Esophagus muscularis mucosa (tissue), 4 donors: ENCODE data around the gene RCN2. TPM values are rescaled to one million over a fixed set of nuclear protein-coding genes. Genes with fewer than 3 reads are reported as not detected.
A peak's percentile ranks its signal among the peaks of the same experiment; 100 is the strongest.
"Not testable (repeated sequence)": the region's sequence is repeated elsewhere in the genome, so short reads cannot be mapped to it uniquely, and the experiment has no call there.

Experiments
- DNase-seq: peaks from one replicate; pipeline ENCODE4 v3.0.0-alpha.2; 2017; ENCODE audit errors: extremely low spot score
- H3K27ac ChIP-seq, 4 donors: fragments of 200-600 bp; sonication (generic); replicated peaks in 1 of 4; 1 replicate in 3 of 4; 2 replicates in 1 of 4; pipeline ENCODE4 v1.5.1; 2016 to 2019; ENCODE audit warnings: mild to moderate bottlenecking in 1 of 4
- H3K27me3 ChIP-seq, 4 donors: fragments of 200-600 bp; sonication (generic); one replicate each; pipeline versions ENCODE4 v1.5.1 to v1.6.0; 2016 to 2019
- H3K36me3 ChIP-seq, 4 donors: fragments of 200-600 bp; sonication (generic); one replicate each; pipeline ENCODE4 v1.5.1; 2016 to 2019
- H3K4me1 ChIP-seq, 4 donors: fragments of 200-600 bp; sonication (generic); one replicate each; pipeline ENCODE4 v1.5.1; 2016 to 2019
- H3K4me3 ChIP-seq, 4 donors: fragments of 200-600 bp; sonication (generic); 1 replicate in 2 of 4; 2 replicates in 2 of 4; pipeline ENCODE4 v1.5.1; 2016 to 2019; ENCODE audit warnings: mild to moderate bottlenecking in 4 of 4, moderate library complexity in 1 of 4
- H3K9me3 ChIP-seq, 4 donors: fragments of 200-600 bp; sonication (generic); 1 replicate in 3 of 4; 2 replicates in 1 of 4; pipeline ENCODE4 v1.5.1; 2016 to 2019
- EP300 ChIP-seq: sonication (generic); formaldehyde crosslinking; IDR thresholded peaks from one replicate; pipeline ENCODE4 v1.6.1; 2017; ENCODE audit warnings: antibody characterized with exemption
- POLR2A ChIP-seq: fragments of 450-650 bp; IDR thresholded peaks from one replicate; pipeline ENCODE4 v1.6.1; 2017; ENCODE audit warnings: antibody characterized with exemption, moderate library complexity, mild to moderate bottlenecking, low read depth
- POLR2AphosphoS5 ChIP-seq, 2 donors: sonication (generic); formaldehyde crosslinking; IDR thresholded peaks; one replicate each; pipeline ENCODE4 v1.6.1; 2017; ENCODE audit warnings: antibody characterized with exemption in 2 of 2
- WGBS: methylation state at CpG from one replicate; pipeline ENCODE4 v1.1.5; 2018; 5-methylcytosine and 5-hydroxymethylcytosine counted together
- intact Hi-C: fragments of 100-400 bp; cut with DNase I; formaldehyde crosslinking; loops from one replicate; pipeline ENCODE4 v1.15.1; 2023
- total RNA-seq, 4 donors: library from RNA; depleted of rRNA; stranded (reverse); fragments of >200 nt; gene quantifications; one replicate each; pipeline versions ENCODE4 v1.1.0 to v1.2.1, GENCODE V29; 2016
- TF ChIP-seq, protein P1 (sequence below), 3 experiments: fragments of 200-600 bp in 2 of 3; fragments of 450-650 bp in 1 of 3; sonication (generic) in 2 of 3; IDR thresholded peaks; one replicate each; pipeline ENCODE4 v1.5.1; 2017 to 2019; ENCODE audit warnings: antibody characterized with exemption in 3 of 3, mild to moderate bottlenecking in 2 of 3, moderate library complexity in 1 of 3

Gene RCN2, protein sequence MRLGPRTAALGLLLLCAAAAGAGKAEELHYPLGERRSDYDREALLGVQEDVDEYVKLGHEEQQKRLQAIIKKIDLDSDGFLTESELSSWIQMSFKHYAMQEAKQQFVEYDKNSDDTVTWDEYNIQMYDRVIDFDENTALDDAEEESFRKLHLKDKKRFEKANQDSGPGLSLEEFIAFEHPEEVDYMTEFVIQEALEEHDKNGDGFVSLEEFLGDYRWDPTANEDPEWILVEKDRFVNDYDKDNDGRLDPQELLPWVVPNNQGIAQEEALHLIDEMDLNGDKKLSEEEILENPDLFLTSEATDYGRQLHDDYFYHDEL
- 10 to 100 TPM; 35.6 to 55.6 (median 43.0) TPM for total RNA-seq

DNA sequence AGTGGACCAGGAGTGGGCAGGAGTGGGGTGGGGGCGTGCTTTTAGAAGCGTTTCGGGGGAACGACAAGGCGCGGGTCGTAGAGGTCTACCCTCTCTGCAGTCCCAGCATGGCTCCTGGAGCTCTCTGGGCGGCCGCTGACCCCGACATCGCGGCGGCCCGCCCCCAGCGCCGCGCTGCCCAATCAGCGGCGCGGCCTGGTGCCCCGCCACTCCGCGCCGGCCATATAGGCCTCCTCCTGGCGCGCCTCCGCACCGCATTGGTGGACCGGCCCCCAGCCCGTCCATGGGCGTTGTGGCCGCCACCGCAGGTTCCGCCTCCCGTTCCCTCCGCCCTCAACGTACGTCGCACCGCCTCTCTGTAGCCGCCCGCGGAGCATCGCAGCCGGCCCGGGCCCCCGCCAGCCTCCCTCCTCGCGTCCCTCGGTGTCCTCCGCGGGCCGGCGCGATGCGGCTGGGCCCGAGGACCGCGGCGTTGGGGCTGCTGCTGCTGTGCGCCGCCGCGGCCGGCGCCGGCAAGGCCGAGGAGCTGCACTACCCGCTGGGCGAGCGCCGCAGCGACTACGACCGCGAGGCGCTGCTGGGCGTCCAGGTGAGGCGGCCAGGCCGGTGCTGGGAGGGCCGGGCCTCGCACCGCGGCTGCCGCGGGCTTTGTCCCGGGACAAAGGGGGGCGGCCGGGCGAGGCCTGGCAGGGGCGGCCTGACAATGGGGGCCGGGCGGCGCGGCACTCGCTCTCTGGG lies at the start of gene RCN2:
Gene RCN2, plus strand, starts transcription at position 353 of the 738 bp plus-strand sequence. Its CDS starts 93 bp downstream, at position 446.
- 0% methylated on average over 34 of the region's 96 CpGs for WGBS
- TF ChIP-seq EP300 (no peak), POLR2AphosphoS5 (IDR thresholded peaks at IDR 0.05) (peak; percentile 87 to 93), POLR2A (no peak)
- TF ChIP-seq, protein P1, sequence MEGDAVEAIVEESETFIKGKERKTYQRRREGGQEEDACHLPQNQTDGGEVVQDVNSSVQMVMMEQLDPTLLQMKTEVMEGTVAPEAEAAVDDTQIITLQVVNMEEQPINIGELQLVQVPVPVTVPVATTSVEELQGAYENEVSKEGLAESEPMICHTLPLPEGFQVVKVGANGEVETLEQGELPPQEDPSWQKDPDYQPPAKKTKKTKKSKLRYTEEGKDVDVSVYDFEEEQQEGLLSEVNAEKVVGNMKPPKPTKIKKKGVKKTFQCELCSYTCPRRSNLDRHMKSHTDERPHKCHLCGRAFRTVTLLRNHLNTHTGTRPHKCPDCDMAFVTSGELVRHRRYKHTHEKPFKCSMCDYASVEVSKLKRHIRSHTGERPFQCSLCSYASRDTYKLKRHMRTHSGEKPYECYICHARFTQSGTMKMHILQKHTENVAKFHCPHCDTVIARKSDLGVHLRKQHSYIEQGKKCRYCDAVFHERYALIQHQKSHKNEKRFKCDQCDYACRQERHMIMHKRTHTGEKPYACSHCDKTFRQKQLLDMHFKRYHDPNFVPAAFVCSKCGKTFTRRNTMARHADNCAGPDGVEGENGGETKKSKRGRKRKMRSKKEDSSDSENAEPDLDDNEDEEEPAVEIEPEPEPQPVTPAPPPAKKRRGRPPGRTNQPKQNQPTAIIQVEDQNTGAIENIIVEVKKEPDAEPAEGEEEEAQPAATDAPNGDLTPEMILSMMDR (IDR thresholded peaks at IDR 0.05) = no peak
- intact Hi-C loops = loop anchor here (10.0 kb wide), 1 partner anchor 573 kb away; no protein-coding TSS in a partner anchor
- Histone ChIP-seq H3K4me1 (peaks cover 9 to 21% (median 18%) of the 10 kb centered on the region in 4 donors), H3K27me3 (no peaks in the 10 kb centered on the region), H3K27ac (peak within 1 kb of the TSS; percentile 83 to 92 (median 88)), H3K4me3 (peak within 1 kb of the TSS; percentile 66 to 90 (median 78)), H3K36me3 (peaks cover 0 to 32% (median 16%) of the 10 kb centered on the region in 4 donors), H3K9me3 (no peaks in the 10 kb centered on the region)
- DNase-seq = peak; percentile 98

DNA sequence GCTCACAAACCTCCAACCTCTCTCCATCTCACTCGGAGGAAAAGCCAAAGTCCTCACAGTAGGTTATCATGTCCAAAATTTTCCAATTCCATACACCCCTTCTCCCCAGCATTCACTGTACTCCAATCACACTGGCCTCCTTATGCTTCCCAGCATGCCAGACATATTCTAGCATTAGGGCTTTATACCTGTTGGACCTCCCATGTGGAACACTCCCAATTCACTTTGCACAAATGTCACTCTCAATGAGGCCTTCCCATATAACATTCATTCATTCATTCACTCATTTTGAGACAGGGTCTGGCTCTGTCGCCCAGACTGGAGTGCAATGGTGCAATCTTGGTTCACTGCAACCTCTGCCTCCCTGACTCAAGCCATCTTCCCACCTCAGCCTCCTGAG lies 46.3 kb upstream of the RCN2 start:
- no peaks in the 10 kb centered on the region for H3K4me1 ChIP-seq
- H3K27ac ChIP-seq = no peak overlapping the region
- H3K4me3 ChIP-seq = no peak overlapping the region
- no peaks in the 10 kb centered on the region for H3K9me3 ChIP-seq
- WGBS = 94% methylated on average over 2 of the region's 2 CpGs
- intact Hi-C loops = no loop called here
- H3K36me3 ChIP-seq = peaks cover 8 to 26% (median 24%) of the 10 kb centered on the region in 4 donors
- TF ChIP-seq EP300 (no peak), POLR2A (no peak), POLR2AphosphoS5 (IDR thresholded peaks at IDR 0.05) (no peak)
- TF ChIP-seq, protein P1 (IDR thresholded peaks at IDR 0.05) = no peak
- no peak for DNase-seq
- H3K27me3 ChIP-seq = no peaks in the 10 kb centered on the region

DNA sequence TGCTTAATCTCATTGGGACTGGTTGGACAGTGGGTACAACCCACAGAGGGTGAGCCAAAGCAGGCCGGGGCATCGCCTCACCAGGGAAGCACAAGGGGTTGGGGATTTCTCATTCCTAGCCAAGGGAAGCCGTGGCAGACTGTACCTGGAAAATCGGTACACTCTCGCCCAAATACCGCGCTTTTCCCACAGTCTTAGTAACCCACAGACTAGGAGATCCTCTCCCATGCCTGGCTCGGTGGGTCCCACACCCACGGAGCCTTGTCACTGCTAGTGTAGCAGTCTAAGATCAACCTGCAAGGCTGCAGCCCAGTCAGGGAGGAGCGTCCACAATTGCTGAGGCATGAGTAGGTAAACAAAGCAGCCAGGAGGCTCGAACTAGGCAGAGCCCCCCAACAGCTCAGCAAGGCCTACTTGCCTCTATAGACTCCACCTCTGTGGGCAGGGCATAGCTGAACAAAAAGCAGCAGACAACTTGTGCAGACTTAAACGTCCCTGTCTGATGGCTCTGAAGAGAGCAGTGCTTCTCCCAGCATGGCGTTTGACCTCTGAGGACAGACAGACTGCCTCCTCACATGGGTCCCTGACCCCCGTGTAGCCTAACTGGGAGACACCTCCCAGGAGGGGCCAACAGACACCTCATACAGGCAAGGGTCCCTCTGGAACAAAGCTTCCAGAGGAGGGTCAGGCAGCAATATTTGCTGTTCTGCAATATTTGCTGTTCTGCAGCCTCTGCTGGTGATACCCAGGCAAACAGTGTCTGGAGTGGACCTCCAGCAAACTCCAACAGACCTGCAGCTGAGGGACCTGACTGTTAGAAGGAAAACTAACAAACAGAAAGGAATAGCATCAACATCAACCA lies 44.0 kb upstream of the RCN2 start:
- intact Hi-C loops, H3K9me3 ChIP-seq, H3K4me1 ChIP-seq, H3K27ac ChIP-seq, H3K4me3 ChIP-seq, DNase-seq, H3K27me3 ChIP-seq: not testable (repeated sequence)
- 91% methylated on average over 14 of the region's 14 CpGs for WGBS
- peaks cover 8 to 12% (median 10%) of the 10 kb centered on the region in 4 donors for H3K36me3 ChIP-seq

DNA sequence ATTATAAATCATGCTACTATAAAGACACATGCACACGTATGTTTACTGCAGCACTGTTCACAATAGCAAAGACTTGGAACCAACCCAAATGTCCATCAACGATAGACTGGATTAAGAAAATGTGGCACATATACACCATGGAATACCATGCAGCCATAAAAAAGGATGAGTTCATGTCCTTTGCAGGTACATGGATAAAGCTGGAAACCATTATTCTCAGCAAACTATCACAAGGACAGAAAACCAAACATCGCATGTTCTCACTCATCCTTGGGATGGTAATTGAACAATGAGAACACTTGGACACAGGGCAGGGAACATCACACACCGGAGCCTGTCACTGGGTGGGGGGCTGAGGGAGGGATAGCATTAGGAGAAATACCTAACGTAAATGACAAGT lies 38.7 kb upstream of the RCN2 start:
- WGBS = 94% methylated on average over 5 of the region's 5 CpGs
- H3K27me3 ChIP-seq, H3K4me1 ChIP-seq, H3K27ac ChIP-seq, H3K9me3 ChIP-seq, intact Hi-C loops, H3K4me3 ChIP-seq, DNase-seq, H3K36me3 ChIP-seq: not testable (repeated sequence)

DNA sequence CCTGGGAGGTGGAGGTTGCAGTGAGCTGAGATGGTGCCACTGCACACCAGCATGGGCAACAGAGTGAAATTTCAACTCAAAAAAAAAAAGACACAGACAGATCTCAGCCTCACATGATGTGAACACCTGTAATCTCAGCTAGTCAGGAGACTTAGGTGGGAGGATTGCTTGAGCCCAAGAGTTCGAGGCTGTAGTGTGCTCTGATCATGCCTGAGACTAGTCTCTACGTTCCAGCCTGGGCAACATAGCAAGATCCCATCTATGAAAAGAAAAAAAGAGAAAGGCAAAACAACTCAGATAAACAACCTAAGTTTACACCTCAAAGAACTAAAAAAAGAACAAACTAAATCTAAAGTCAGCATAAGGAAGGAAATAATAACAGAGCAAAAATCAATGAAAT lies 37.4 kb upstream of the RCN2 start:
- DNase-seq = no peak
- Histone ChIP-seq H3K4me1 (no peaks in the 10 kb centered on the region), H3K4me3 (no peak overlapping the region), H3K9me3 (no peaks in the 10 kb centered on the region), H3K27ac (no peak overlapping the region), H3K27me3 (no peaks in the 10 kb centered on the region), H3K36me3 (peaks cover 0 to 7% (median 2%) of the 10 kb centered on the region in 4 donors)
- intact Hi-C loops = no loop called here
- 93% methylated on average over 2 of the region's 2 CpGs for WGBS
- TF ChIP-seq, protein P1 (IDR thresholded peaks at IDR 0.05) = no peak
- TF ChIP-seq EP300 = no peak
- no peak for TF ChIP-seq POLR2A
- TF ChIP-seq POLR2AphosphoS5 (IDR thresholded peaks at IDR 0.05) = no peak
